ENCODE measurements around the gene PNP.

The PNP gene

GRCh38 chr14:20440882-20441281 is 28.3 kb upstream of the PNP start:
- TF ChIP-seq CTCF (IDR thresholded peaks at IDR 0.05): no peak

GRCh38 chr14:20441461-20441860 is 27.7 kb upstream of the PNP start:
- TF ChIP-seq CTCF (IDR thresholded peaks at IDR 0.05): no peak

GRCh38 chr14:20446889-20447288 is 22.3 kb upstream of the PNP start:
- no peak for TF ChIP-seq CTCF (IDR thresholded peaks at IDR 0.05)

GRCh38 chr14:20454516-20455354 is 14.5 kb upstream of the PNP start, which contains the start of the genes APEX1 and OSGEP:
APEX1 (plus strand) TSS chr14:20455226; CDS start chr14:20455646, 420 bp downstream.
OSGEP (minus strand) TSS chr14:20454812; CDS start chr14:20454683, 129 bp downstream.
- TF ChIP-seq CTCF (IDR thresholded peaks at IDR 0.05): no peak

GRCh38 chr14:20455355-20456300 is 13.6 kb upstream of the PNP start:
- no peak for TF ChIP-seq CTCF (IDR thresholded peaks at IDR 0.05)

GRCh38 chr14:20456971-20457370 is 12.2 kb upstream of the PNP start:
- TF ChIP-seq CTCF (IDR thresholded peaks at IDR 0.05): no peak

- TF ChIP-seq CTCF (IDR thresholded peaks at IDR 0.05): no peak
Measured at GRCh38 chr14:20458031-20458789, 11.0 kb upstream of the PNP start.
